NCI-H2227 (cell line): ENCODE results near the gene CDCA7.
"Not testable (repeated sequence)": the region's sequence is repeated elsewhere in the genome, so short reads cannot be mapped to it uniquely, and the experiment has no call there.

Experiments used
- DNase-seq: peaks from one replicate; lab custom pipeline; 2025; ENCODE audit not compliant: unreplicated experiment; lab: John Stamatoyannopoulos, UW

The CDCA7 gene

DNA sequence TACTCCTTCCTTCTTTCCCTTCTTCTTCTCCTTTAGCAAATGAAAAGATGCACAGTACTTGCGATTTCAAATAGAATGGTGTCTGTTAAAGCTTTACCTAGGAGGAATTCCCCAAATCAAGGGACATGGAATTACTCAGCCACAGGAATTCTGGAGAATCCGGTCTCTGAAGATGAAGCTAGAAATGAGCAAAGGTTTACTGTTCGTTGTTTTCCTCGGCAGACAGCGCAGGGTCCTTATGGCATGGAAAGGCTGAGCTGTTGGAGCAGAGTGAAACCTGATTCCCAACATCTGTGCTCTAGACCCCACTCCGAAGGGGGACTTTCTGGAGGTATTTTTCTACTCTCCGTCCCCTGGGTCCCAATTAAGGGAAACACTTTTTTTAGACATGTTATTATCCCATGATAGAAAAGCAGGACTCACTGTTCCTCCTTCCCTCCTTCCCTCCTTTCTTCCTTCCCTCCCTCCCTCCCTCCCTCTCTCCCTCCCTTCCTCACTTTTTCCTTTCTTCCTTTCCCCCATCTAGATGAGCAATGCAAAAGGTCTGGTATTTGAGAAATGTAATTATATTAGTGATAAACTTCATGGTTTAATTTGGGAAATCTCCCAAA, 47.1 kb downstream of the CDCA7 start:
- DNase-seq: peak; percentile 43

DNA sequence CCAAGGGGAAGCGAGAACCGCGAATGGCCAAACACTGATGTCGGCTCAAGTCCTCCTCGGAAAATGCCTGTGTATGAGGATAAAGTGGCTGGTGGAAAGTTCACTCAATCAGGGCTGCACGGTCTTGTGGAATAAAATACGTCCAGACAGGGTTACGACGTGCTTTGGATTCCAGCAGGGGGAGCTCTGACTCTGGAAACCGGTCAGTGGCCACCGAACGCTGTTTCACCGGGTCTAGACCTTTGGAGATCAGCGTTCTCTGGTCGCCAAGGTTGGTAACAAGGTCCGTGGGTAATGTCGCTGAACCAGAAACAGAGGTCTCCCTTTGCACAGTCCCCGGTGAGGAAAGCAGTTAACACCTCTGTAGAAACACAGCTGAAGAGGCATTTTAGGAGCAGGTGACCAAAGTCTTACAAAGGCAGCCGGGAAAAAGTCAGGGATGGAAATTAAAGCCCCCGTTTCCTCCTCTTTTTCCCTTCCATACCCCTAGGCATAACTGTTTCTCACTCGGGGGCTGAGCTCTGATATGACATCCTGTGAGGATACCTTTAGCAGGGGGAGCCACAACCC, 47.8 kb downstream of the CDCA7 start:
- DNase-seq: peak; percentile 93

GRCh38 chr2:173404841-173405750, 50.4 kb downstream of the CDCA7 start:
- no peak for DNase-seq

GRCh38 chr2:173407176-173407575, 52.5 kb downstream of the CDCA7 start:
- no peak for DNase-seq

DNA sequence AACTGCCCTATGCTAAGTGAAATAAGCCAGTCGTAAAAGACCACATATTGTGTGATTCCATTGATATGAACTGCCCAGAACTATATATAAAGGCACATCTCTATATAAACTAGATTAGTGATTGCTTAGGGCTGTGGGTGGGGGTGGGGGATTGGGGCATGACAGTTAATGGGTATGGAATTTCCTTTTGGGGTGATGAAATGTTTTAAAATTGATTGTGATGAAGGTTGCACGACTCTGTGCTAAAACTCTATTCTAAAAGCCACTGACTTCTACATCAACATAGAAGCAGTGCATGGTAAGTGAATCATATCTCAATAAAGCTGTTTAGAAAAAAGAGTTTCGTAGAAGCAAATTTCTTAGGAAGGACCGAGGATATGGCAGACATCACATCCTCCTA, 53.0 kb downstream of the CDCA7 start:
- DNase-seq: no peak

DNA sequence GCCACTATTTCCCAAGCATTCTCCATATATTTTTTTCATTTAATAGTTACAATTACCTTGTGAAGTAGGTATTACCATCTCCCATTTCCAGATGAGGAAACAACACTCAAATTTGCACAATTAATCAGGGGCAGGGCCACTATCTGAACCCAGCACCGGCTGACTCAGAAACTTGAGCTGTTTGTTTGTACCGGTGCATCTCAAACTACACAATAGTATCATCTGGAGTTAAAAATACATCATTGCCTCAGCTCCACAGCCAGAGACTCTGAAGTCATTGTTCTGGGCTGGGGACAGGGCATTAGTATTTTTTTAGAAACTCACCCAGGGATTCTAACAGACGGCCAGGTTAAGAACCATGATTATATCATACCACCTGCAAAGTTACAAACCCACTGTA, 55.9 kb downstream of the CDCA7 start:
- no peak for DNase-seq

- DNase-seq: no peak
Observed at GRCh38 chr2:173412628-173413027, 58.0 kb downstream of the CDCA7 start.

- DNase-seq: no peak
Observed at GRCh38 chr2:173414823-173415322, 60.2 kb downstream of the CDCA7 start.

GRCh38 chr2:173415431-173416381, 61.0 kb downstream of the CDCA7 start:
- peak; percentile 63 for DNase-seq

- not testable (repeated sequence) for DNase-seq
Observed at GRCh38 chr2:173416415-173417152, 61.9 kb downstream of the CDCA7 start.

GRCh38 chr2:173417341-173417740, 62.7 kb downstream of the CDCA7 start:
- no peak for DNase-seq

- DNase-seq: no peak
Observed at GRCh38 chr2:173417802-173418201, 63.1 kb downstream of the CDCA7 start.
